Esophagus (tissue), 2 donors: ENCODE measurements around the gene AKT1S1. TPM values are rescaled to one million over a fixed set of nuclear protein-coding genes. Genes with fewer than 3 reads are reported as not detected.

Experiments used
- H3K27ac ChIP-seq, 2 donors: one replicate each; pipeline ENCODE4 v1.5.1; 2013; ENCODE audit warnings: low read depth in 2 of 2, mild to moderate bottlenecking in 2 of 2, inconsistent platforms in 1 of 2, low read length in 1 of 2, moderate library complexity in 1 of 2
- H3K27me3 ChIP-seq, 2 donors: one replicate each; pipeline ENCODE4 v1.6.1; 2013; ENCODE audit warnings: low read length in 2 of 2, control low read depth in 1 of 2, mild to moderate bottlenecking in 1 of 2; ENCODE audit not compliant: insufficient read depth in 2 of 2, control insufficient read depth in 1 of 2
- H3K36me3 ChIP-seq, 2 donors: one replicate each; pipeline ENCODE4 v1.6.1; 2013; ENCODE audit warnings: low read length in 1 of 2; ENCODE audit not compliant: control insufficient read depth in 2 of 2, insufficient read depth in 2 of 2
- H3K4me1 ChIP-seq, 2 donors: one replicate each; pipeline ENCODE4 v1.6.1; 2013; ENCODE audit warnings: low read length in 1 of 2; ENCODE audit not compliant: control insufficient read depth in 2 of 2, insufficient read depth in 2 of 2
- H3K4me3 ChIP-seq, 2 donors: one replicate each; pipeline ENCODE4 v1.5.1; 2013; ENCODE audit warnings: low read length in 2 of 2, mild to moderate bottlenecking in 2 of 2, low read depth in 1 of 2, moderate library complexity in 1 of 2
- H3K9me3 ChIP-seq, 2 donors: one replicate each; pipeline ENCODE4 v1.6.1; 2013; ENCODE audit warnings: mild to moderate bottlenecking in 2 of 2, low read depth in 1 of 2, low read length in 1 of 2, moderate library complexity in 1 of 2; ENCODE audit not compliant: control insufficient read depth in 2 of 2, insufficient read depth in 1 of 2
- WGBS, 2 donors: extraction: QIAGEN DNeasy Blood & Tissue Kit; methylation state at CpG; one replicate each; pipeline ENCODE4 v1.1.7; 2013; 5-methylcytosine and 5-hydroxymethylcytosine counted together
- polyA plus RNA-seq, 2 donors: library from polyadenylated mRNA; stranded (reverse); fragments of 200-250 nt; gene quantifications; one replicate each; pipeline ENCODE4 v1.2.3, GENCODE V29; 2013
- donor health status: healthy with polysubstance abuse.
- donor health status: Bipolar disorder and iron deficiency.

AKT1S1 gene
- polyA plus RNA-seq, 2 donors, result 33.8 to 46.9 TPM

DNA sequence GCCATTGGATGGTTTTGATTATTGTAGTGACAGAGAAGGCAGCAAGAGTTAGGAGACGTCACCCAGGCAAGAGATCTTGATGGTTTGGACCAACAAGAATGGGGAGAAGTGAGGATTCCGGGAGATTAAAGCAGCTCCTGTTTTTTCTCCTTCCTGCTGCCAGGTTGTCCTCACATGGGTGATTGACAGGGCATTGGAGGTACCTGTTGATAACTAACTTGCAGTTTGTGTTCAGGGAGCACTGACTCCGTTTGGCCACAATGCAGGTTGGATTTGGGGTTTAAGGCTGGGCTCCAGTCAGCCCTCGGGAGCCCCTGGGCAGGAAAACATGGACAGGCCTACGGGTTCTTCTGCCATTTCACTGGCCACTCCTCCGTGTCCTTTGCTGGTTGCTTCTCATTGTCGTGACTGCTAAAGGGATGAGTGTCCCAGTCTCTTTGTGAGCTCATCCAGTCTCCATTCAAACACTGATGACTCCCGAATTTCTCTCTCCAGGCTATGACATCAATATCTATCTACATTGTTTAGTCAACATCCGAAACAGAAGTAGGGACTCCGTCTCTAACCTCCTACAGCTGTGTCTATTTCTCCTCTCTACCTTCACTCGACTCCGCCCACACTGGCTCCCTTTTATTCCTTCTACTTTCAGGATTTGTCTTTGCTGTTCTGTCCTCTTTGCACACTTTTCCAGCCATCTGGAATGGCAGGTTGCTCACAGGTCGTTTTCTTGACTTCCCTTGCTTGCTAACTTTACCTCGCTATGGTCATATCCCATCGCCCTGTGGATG, 27.5 kb downstream of the AKT1S1 start:
- peaks cover 0 to 15% of the 10 kb centered on the region in 2 donors for H3K4me1 ChIP-seq
- peak overlapping the region in 1 of 2 donors; percentile 98 for H3K27ac ChIP-seq
- H3K4me3 ChIP-seq, result no peak overlapping the region
- no peaks in the 10 kb centered on the region for H3K9me3 ChIP-seq
- WGBS, 2 donors, result 90 to 91% methylated on average over 15 of the region's 15 CpGs
- H3K27me3 ChIP-seq, result no peaks in the 10 kb centered on the region
- peaks cover 0 to 4% of the 10 kb centered on the region in 2 donors for H3K36me3 ChIP-seq

GRCh38 chr19:49848938-49849337, 28.2 kb downstream of the AKT1S1 start:
- no peaks in the 10 kb centered on the region for H3K36me3 ChIP-seq
- no peak overlapping the region for H3K27ac ChIP-seq
- no peaks in the 10 kb centered on the region for H3K27me3 ChIP-seq
- H3K4me1 ChIP-seq, result peaks cover 0 to 14% of the 10 kb centered on the region in 2 donors
- WGBS, 2 donors, result 84 to 89% methylated on average over 3 of the region's 3 CpGs
- no peak overlapping the region for H3K4me3 ChIP-seq
- no peaks in the 10 kb centered on the region for H3K9me3 ChIP-seq

DNA sequence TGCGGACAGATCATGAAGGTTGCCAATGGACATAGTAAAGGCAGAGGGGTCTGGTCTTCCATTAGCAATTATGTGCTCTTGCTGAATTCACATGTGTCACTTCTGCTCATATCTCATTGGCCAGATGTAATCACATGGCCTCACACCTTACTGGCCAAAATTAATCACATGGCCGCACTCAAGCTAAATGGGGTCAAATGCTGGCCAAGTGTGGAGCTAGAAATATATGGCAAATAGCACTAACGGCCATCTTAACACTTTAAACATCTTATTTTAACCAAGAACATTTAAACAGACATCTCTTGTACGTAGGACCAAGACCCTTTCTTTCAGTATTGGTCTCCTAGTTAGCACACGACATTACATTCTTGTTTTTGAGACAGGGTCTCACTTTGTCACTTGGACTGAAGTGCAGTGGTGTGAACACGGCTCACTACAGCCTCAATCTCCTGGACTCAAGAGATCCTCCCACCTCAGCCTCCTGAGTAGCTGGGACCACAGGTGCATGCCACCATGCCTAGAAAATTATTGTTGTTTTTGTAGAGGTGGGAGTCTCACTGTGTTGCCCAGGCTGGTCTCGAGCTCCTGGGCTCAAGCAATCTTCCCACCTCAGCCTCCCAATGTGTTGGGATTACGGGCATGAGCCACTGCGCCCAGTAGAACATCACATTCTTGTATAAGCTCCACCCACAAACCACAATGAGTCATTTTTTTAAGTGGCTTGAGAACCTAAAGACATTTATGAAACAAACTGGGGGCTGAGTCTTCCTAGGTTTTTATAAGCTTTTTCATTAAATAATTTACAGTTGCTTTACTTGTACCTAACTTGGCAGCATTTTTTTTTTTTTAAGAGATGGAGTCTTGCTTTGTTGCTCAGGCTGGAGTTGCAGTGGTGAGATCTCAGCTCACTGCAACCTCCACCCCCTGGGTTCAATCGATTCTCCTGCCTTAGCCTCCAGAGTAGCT, 29.1 kb downstream of the AKT1S1 start:
- 78 to 85% methylated on average over 10 of the region's 10 CpGs for WGBS, 2 donors

DNA sequence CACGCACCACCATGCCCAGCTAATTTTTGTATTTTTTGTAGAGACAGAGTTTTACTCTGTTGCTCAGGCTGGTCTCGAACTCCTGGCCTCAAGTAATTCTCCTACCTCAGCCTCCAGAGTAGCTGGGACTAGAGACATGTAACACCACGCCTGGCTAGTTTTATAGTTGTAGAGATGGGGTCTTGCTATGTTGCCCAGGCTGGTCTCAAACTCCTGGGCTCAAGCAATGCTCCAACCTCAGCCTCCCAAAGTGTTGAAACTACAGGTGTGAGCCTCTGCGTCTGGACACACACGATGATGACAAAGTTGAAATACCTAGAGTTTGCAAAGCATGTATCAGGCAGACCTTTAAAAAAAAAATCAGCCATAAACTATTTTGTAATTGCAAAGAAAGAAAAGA, 30.7 kb downstream of the AKT1S1 start:
- H3K27me3 ChIP-seq, result no peaks in the 10 kb centered on the region
- no peaks in the 10 kb centered on the region for H3K36me3 ChIP-seq
- no peak overlapping the region for H3K27ac ChIP-seq
- WGBS, 2 donors, result 72 to 84% methylated on average over 5 of the region's 5 CpGs
- H3K9me3 ChIP-seq, result no peaks in the 10 kb centered on the region
- no peak overlapping the region for H3K4me3 ChIP-seq
- H3K4me1 ChIP-seq, result no peaks in the 10 kb centered on the region

More for the DNA sequence above, 29.1 kb downstream of the AKT1S1 start:
- Histone ChIP-seq H3K9me3 (no peaks in the 10 kb centered on the region), H3K4me3 (no peak overlapping the region), H3K27me3 (no peaks in the 10 kb centered on the region), H3K27ac (no peak overlapping the region), H3K36me3 (no peaks in the 10 kb centered on the region), H3K4me1 (peaks cover 0 to 10% of the 10 kb centered on the region in 2 donors)

DNA sequence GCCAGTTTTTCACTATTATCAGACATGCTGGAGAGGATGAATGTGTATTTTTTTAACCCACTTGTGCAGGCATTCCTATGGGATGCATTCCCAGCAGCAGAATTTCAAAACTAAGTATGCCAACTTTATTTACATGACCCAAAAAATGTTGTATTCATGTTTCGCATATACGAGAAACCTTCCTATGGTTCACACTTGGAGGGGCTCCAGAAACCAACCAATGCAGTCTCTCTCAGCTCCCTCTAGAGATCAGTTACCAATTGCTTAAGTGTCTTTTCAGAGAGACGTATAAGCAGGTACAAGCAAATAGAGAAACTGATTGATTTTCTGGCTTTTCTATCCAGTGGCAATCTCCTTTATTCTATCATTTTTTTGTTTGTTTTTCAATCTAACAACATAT, 31.7 kb downstream of the AKT1S1 start:
- Histone ChIP-seq H3K4me1 (no peaks in the 10 kb centered on the region), H3K27me3 (no peaks in the 10 kb centered on the region), H3K27ac (no peak overlapping the region), H3K4me3 (no peak overlapping the region), H3K36me3 (peaks cover 2 to 3% of the 10 kb centered on the region in 2 donors), H3K9me3 (no peaks in the 10 kb centered on the region)
- 35 to 49% methylated on average over 3 of the region's 3 CpGs for WGBS, 2 donors

GRCh38 chr19:49844138-49845095, 32.7 kb downstream of the AKT1S1 start:
- Histone ChIP-seq H3K27me3 (no peaks in the 10 kb centered on the region), H3K9me3 (no peaks in the 10 kb centered on the region), H3K4me1 (no peaks in the 10 kb centered on the region), H3K27ac (no peak overlapping the region), H3K4me3 (no peak overlapping the region), H3K36me3 (peaks cover 2 to 4% of the 10 kb centered on the region in 2 donors)
- 82 to 85% methylated on average over 18 of the region's 18 CpGs for WGBS, 2 donors

GRCh38 chr19:49843265-49843664, 33.9 kb downstream of the AKT1S1 start:
- Histone ChIP-seq H3K27me3 (no peaks in the 10 kb centered on the region), H3K36me3 (peaks cover 2 to 6% of the 10 kb centered on the region in 2 donors), H3K9me3 (no peaks in the 10 kb centered on the region), H3K4me3 (no peak overlapping the region), H3K27ac (no peak overlapping the region), H3K4me1 (no peaks in the 10 kb centered on the region)
- 84 to 88% methylated on average over 3 of the region's 3 CpGs for WGBS, 2 donors

- Histone ChIP-seq H3K36me3 (peaks cover 9 to 15% of the 10 kb centered on the region in 2 donors), H3K4me3 (no peak overlapping the region), H3K27ac (no peak overlapping the region), H3K9me3 (no peaks in the 10 kb centered on the region), H3K4me1 (no peaks in the 10 kb centered on the region), H3K27me3 (no peaks in the 10 kb centered on the region)
- WGBS, 2 donors, result 92% methylated on average over 17 of the region's 17 CpGs
Measured at GRCh38 chr19:49840736-49841249, 36.4 kb downstream of the AKT1S1 start.
